Stimulated activated CD4-positive, alpha-beta T cell treated with anti-CD3 and anti-CD28 coated beads, Interleukin-12 subunit alpha, Interleukin-12 subunit beta, amount 100 ng/mL, for 24 hours (primary cell): ENCODE results near the gene CALML3.

Experiments used
- DNase-seq, 2 experiments: peaks; one replicate each; pipeline ENCODE4 v3.0.0-alpha.2; 2020; ENCODE audit warnings: low read depth in 2 of 2

The CALML3 gene

GRCh38 chr10:5491477-5491876, 33.3 kb upstream of the CALML3 start:
- no peak for DNase-seq

DNA sequence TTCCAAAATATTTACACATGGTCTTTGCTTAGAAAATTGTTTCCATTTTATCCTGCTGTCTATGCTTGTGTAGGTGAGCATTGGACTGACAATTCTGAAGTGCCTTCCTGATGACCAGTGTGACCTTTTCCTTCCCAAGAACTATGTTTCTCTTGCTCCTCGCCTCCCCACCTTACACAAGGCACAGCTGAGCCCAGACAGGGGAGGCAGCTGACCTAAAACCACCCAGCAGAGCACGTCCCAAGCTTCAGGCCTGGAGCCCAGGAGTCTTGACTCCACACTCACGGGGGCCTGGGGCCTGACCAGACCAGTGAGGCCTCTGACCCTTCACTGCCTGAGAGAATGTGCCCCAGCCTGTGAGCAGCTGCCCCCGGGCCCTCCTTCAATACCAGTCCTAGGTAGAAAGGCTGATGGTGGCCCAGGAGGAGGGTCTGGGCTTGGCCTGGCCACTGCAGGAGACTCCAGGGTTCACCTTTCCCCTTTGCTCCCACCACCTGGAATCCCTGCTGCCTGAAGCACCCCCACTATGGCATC, 32.4 kb upstream of the CALML3 start:
- DNase-seq, result no peak

- no peak for DNase-seq
These were observed 31.7 kb upstream of the CALML3 start for GRCh38 chr10:5492929-5493576.

DNA sequence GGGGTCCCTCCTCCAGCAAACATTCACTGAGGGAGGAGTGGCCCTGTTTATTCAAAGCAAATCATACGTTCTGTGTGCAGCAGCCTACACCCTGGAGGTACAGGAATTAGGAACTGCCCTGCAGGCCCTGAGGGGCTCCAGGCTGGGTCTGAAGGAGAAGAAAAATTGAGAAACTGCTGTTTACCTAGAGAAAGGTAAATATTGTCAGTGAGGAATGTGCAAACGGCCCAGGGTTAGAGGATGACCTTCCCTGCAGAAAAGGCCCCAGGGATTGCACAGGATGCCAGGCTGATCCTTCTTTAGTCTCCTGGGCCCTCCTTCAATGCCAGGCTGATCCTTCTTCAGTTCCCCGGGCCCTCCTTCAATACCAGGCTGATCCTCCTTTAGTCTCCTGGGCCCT, 31.1 kb upstream of the CALML3 start:
- DNase-seq, result no peak

DNA sequence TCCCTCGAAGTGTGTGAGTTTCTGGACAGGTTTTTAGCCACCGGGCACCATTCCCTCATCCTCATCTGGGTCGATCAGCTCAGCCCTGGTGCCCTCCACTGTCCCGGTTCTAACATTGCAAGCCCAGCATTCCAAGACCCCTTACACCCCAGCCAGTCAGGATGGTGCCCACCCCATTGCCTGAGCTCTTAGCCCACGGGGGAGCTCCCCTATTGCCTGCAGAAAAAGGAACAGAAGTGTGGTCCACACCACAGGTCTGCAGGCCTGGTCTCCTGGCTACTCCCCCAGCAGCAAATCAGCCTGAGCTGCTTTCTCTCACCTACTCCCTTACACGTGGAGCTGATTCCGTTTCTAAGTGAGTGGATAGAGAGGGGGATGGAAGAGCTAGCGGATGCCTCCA, 30.1 kb upstream of the CALML3 start:
- no peak for DNase-seq

GRCh38 chr10:5496261-5497250, 28.2 kb upstream of the CALML3 start:
- DNase-seq, result no peak

DNA sequence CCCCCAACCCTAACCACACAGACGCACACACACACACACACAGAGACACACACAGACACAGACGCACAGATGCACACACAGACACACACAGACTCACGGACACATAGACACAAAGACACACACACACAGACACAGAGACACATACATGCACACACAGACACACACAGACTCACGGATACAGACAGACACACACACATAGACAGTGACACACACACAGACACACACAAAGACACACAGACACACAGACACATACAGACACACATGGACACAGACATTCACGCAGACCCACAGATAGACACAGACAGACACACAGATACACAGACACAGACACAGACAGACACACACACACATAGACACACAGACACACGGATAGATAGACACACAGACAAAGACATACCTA, 27.5 kb upstream of the CALML3 start:
- DNase-seq, result no peak

DNA sequence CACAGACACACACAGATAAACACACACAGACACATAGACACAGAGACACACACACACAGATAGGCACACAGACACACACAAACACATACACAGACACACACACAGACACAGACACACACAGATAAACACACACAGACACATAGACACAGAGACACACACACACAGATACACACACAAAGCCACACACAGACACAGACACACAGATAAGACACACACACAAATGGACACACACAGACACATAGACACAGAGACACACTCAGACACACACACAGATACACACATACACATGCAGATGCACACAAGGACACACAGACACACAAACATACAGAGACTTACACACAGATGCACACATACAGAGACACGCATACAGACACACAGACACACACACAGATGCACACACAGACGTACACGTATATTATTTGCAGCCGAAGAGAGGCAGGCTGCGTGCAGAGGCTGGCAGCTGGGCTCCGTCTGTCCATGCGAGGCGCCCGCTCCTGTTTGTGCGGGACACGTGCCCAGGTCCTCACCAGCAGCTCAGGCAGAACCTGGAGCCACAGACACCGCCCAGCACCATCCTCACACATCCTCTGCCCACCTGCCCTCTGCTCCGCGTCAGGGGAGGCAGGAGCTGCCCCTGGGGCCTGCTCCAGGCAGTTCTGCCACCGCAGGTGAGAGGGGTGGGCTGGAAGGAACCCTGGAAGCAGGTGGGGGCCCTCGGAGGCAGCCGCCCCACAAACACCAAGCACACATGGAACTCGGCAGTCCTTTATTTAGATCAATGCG, 26.6 kb upstream of the CALML3 start:
- no peak for DNase-seq

- DNase-seq, result no peak
These were observed 25.8 kb upstream of the CALML3 start for GRCh38 chr10:5498791-5499492.

DNA sequence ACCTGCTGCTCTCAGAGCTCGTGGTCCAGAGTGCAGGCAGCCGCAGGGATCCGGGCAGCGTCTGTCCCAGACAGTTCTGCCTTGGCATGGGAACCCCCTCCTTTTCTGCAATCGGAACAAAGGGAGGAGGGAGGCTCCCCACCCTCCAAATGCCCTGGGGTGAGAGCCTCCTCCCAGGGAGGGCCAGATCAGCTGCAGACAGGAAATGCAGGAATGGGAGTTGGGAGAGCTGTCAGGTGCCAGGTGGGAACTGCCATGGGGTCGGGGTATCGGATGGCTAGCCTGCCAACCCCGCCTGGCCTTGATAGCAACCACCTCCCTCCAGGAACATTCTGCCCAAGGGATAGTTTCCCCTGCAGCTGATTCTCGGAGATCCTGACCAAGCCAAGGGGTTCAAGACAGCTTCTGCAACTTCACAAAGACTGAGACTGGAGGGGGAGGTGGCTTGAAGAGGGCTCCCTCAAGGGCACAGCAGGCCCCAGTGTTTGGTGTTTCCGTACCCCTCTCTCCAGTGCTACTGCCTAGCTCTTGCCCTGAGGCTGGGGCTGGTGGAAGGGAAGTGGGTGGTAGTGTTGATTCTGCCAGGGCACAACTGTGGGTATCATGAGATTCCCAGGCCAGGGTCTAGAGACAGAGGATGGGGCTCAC, 25.1 kb upstream of the CALML3 start, which contains the start of gene CALML5:
Gene CALML5, minus strand, starts transcription at position 78 of the 648 bp plus-strand sequence. CDS start 132 bp downstream, outside the sequence.
- DNase-seq, result no peak

DNA sequence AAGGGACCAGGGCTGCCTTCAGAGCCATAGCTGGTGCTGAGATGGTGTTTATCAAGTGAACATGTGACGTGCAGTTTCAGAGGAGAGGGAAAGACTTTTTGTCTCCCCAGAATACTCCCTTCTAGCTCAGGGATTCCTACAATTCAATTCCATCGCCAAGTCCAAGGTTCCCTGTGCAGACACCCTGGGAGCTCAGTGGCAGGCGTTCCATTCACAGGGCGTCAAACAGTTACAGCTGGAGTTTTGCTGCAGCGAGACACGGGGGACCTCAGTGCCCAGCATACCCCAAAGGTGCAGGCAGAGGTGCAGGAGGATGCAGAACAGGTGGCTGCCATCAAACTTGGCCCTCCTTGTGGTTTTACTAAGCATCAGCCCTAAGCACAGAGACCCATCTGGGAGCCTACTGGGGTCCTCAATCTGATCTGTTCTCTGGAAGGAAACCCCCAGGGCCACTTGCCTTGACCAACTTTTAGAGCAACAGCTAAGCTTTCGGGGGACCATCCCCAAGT, 24.5 kb upstream of the CALML3 start:
- no peak for DNase-seq

GRCh38 chr10:5500910-5501309, 23.9 kb upstream of the CALML3 start:
- DNase-seq, result no peak

GRCh38 chr10:5502061-5502521, 22.7 kb upstream of the CALML3 start:
- no peak for DNase-seq

DNA sequence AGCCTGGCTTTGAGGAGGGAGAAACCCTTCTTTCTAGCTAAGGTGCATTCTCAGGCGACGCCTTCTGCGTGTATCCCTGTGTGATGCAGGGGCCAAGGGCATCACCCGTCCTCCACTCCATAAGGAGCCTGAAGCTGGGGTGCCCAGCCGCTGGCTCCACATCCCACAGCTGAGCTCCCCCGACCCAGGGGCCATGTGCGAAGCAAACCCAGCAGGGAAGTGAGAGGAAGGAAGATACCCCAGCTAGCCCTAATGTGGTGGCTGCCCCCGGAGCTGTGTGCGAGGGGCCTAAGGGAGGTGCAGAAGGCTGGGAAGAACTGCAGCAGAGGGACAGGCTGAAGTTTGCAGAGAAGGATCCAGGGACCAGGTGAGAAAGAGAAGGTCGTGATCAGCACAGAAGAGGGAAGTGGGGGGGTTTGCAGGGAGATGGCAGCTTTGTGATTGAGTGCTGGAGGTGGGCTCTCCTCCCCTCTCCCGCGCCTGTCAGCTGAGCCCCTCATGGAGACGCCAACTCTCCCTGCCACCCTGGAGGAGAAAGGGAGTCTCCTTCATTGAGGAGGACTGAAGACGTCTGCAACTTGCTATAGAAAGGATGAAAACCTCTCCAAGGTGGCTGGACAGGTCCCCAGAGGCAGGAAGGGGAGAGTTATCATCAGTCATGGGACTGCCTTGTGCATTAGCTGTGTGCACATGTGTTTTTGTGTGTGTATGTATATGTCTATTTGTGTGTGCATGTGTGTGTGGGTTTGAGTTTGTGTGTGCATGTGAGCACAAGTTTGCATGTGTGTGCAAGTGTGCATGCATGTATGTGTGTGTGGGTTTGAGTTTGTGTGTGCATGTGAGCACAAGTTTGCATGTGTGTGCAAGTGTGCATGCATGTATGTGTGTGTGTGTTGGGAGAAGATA, 21.9 kb upstream of the CALML3 start:
- DNase-seq, result no peak

DNA sequence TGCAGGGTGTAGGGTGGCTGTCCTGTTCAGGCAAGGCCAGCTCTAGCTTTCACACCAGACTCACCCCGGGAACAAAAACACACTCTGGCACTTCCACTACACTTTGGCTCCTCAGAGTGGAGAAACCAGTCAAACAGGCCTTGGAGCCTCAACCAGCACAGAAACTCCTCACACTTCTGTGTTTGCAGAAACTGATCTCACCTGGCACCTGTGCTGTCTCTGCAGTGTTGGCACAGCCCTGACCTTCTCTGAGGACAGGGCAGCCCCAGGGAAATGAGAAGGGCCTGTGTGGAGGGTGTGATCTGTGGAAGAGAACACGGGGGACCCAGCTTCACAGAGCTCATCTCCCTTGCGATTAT, 21.3 kb upstream of the CALML3 start:
- DNase-seq, result no peak

GRCh38 chr10:5504146-5505072, 20.4 kb upstream of the CALML3 start:
- DNase-seq, result no peak

DNA sequence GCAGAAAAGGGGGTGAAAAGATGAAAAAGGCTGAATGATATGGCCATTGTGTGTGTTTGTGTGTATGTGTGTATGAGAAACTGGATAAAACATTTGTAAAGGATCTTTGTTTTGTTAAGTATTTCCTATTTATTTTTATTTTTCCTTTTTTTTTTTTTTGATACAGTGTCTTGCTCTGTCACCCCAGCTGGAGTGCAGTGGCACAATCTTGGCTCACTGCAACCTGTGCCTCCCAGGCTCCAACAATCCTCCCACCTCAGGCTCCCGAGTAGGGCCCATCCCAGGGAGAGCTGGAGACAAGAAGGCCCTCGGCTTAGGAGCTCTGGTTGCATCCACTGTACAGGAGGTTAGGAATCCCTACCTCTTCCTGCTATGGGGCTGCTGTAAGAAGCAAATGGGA, 18.5 kb upstream of the CALML3 start:
- DNase-seq, result no peak
